Measurements from ENCODE around the gene SMAD4. TPM values are rescaled to one million over a fixed set of nuclear protein-coding genes. Genes with fewer than 3 reads are reported as not detected.

SMAD4 gene
- total and polyA plus RNA-seq, 2 of the 8 experiments (the other 6 are each of a cell fraction or from before 2014, with no cell fraction given), result 86.5 to 139 TPM

GRCh38 chr18:51029694-51030536 lies at the start of gene SMAD4 (continued):
- peak; percentile 39 for TF ChIP-seq KDM4A (IDR thresholded peaks at IDR 0.05; ENCODE audit: low read depth, low read length, severe bottlenecking)
- TF ChIP-seq TAF7 (optimal IDR thresholded peaks at IDR 0.05; ENCODE audit: borderline replicate concordance, low read depth, low read length), result peak; percentile 79
- peak; percentile 93 for TF ChIP-seq NRF1 (IDR thresholded peaks at IDR 0.05; ENCODE audit: low read depth, low read length)
- TF ChIP-seq SP1 (IDR thresholded peaks at IDR 0.05; ENCODE audit: low read depth, low read length), result no peak
- peak; percentile 82 for TF ChIP-seq TBP (IDR thresholded peaks at IDR 0.05; ENCODE audit: low read depth, low read length)
- TF ChIP-seq E2F6 (IDR thresholded peaks at IDR 0.05), result peak; percentile 74
- TF ChIP-seq SP2 (IDR thresholded peaks at IDR 0.05; ENCODE audit: low read length), result no peak
- peak; percentile 52; the same call in 1 of the 2 replicates for TF ChIP-seq CREB1 (IDR thresholded peaks at IDR 0.05)
- peak in 1 of 2 experiments; percentile 17; a peak in 1 of 4 replicates for TF ChIP-seq SIN3A (conservative IDR thresholded peaks at IDR 0.05 in 1 of 2, IDR thresholded peaks at IDR 0.05 in 1 of 2; ENCODE audit: low read depth in 1 of 2, low read length in 2 of 2)
- TF ChIP-seq CTCF (IDR thresholded peaks at IDR 0.05; ENCODE audit: control extremely low read depth in 1 of 3, insufficient read depth in 1 of 3, low read depth in 1 of 3, low read length in 3 of 3), result no peak
- TF ChIP-seq EZH2 (IDR thresholded peaks at IDR 0.05; ENCODE audit: low read depth, low read length, severe bottlenecking), result no peak

Measured in H1 (cell line).